PC-9 (cell line): ENCODE results near the gene BUB1.

ENCODE experiments used
- EZH2 ChIP-seq: fragments of 200-600 bp; sonication (generic); IDR thresholded peaks from 2 replicates; pipeline ENCODE4 v1.8.0; 2017; ENCODE audit warnings: antibody characterized with exemption, low read depth
- TF ChIP-seq, protein P1 (sequence below): fragments of 200-600 bp; sonication (generic); conservative IDR thresholded peaks from 2 replicates; pipeline ENCODE4 v1.6.1; 2017; ENCODE audit warnings: mixed run types, antibody characterized with exemption, mild to moderate bottlenecking, moderate library complexity

DNA sequence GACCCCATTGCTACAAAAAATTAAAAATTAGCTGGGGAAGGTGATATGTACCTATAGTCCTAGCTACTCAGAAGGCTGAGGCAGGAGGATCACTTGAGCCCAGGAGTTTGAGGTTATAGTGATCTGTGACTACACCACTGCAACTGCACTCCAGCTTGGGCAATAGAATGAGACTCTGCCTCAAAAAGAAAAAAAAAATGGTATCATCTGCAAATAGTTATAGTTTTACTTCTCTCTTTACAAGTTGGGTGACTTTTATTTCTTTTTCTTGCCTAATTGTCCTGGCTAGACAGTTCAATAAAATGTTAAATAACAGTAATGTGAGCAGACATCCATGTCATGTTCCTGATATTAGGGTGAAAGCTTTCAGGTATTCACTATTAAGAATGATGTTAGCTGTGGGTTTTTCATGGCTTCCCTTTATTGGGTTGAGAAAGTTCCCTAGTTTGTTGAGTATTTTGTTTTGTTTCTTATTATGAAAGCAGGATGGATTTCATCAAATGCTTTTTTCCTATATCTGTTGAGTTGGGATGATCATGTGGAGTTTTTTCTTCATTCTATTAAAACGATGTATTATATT lies 29.6 kb upstream of the BUB1 start:
- TF ChIP-seq, protein P1, sequence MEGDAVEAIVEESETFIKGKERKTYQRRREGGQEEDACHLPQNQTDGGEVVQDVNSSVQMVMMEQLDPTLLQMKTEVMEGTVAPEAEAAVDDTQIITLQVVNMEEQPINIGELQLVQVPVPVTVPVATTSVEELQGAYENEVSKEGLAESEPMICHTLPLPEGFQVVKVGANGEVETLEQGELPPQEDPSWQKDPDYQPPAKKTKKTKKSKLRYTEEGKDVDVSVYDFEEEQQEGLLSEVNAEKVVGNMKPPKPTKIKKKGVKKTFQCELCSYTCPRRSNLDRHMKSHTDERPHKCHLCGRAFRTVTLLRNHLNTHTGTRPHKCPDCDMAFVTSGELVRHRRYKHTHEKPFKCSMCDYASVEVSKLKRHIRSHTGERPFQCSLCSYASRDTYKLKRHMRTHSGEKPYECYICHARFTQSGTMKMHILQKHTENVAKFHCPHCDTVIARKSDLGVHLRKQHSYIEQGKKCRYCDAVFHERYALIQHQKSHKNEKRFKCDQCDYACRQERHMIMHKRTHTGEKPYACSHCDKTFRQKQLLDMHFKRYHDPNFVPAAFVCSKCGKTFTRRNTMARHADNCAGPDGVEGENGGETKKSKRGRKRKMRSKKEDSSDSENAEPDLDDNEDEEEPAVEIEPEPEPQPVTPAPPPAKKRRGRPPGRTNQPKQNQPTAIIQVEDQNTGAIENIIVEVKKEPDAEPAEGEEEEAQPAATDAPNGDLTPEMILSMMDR = no peak
- no peak for TF ChIP-seq EZH2
